ENCODE data around the gene MUC5AC. TPM values are rescaled to one million over a fixed set of nuclear protein-coding genes. Genes with fewer than 3 reads are reported as not detected.
"Not testable (repeated sequence)": the region's sequence is repeated elsewhere in the genome, so short reads cannot be mapped to it uniquely, and the experiment has no call there.

Gene MUC5AC
- total RNA-seq, 1 experiment from 2014 or later = not detected

GRCh38 chr11:1134848-1135445, 22.8 kb upstream of the MUC5AC start:
- DNase-seq (ENCODE audit: low read depth) = no peak
- in situ Hi-C loops (cut with HindIII; ENCODE audit: low pct_unique_long_range_greater_than_20kb, low sequenced_read_pairs) = no loop called here

DNA sequence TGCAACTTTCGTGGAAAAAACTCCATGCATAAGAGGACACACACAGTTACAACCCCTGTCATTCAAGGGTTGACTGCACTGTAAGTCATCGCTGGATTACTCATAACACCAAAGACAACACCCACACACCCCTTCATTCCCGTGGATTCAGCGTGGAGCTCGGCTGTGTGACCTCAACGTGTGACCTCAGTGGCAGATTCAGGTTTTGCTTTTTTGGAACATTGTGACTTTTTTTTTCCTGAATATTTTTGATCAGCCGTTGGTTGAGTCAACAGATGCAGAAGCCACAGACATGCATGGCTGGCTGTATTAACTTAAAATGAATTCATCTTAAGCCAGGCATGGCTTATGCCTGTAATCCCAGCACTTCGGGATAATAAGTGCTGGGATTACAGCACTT, 19.7 kb upstream of the MUC5AC start:
- in situ Hi-C loops (cut with HindIII; ENCODE audit: low pct_unique_long_range_greater_than_20kb, low sequenced_read_pairs) = no loop called here
- peak; percentile 76 for DNase-seq (ENCODE audit: low read depth)

GRCh38 chr11:1139441-1140083, 18.2 kb upstream of the MUC5AC start:
- no peak for DNase-seq (ENCODE audit: low read depth)
- in situ Hi-C loops (cut with HindIII; ENCODE audit: low pct_unique_long_range_greater_than_20kb, low sequenced_read_pairs) = no loop called here

DNA sequence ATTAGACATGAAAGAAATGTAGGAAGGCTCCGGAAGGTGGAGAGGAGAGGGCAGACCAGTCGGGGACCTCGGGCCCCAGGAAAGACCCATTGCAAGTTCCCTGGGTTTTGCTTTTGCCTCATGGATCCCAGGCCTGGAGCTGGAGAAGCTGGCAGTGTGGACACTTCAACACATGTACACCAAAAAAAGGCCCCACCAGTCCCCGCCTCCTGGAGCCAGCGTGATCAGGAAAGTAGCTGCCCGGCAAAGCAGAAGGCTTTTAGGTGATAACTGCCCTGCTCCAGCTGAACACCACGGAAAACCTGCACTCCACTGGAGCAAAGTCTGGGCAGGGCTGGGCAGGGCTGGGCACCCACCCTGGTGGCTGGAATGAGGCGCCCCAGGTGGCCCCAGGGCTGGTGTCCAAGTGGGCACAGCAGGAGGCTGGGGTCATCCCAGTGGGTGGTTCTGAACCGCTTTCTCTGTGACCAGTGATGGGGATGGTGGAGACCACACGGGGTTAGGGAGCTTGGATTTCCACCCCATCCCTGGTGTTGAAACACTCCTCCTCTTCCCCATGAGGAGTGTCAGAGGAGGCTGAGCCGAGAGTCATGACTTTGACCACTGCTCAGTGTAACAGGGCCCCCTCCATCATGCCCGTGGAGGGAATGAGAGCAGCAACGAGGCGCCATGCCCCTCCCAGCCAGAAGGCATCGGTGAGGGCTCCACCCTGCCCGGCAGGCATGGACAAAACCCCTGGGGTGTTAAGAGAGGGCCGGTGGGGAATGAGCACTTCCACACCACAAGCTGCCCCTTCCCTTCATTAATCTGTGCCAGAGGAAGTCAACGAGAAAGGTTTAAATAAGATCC, 16.9 kb upstream of the MUC5AC start:
- DNase-seq (ENCODE audit: low read depth) = no peak
- in situ Hi-C loops (cut with HindIII; ENCODE audit: low pct_unique_long_range_greater_than_20kb, low sequenced_read_pairs) = no loop called here

DNA sequence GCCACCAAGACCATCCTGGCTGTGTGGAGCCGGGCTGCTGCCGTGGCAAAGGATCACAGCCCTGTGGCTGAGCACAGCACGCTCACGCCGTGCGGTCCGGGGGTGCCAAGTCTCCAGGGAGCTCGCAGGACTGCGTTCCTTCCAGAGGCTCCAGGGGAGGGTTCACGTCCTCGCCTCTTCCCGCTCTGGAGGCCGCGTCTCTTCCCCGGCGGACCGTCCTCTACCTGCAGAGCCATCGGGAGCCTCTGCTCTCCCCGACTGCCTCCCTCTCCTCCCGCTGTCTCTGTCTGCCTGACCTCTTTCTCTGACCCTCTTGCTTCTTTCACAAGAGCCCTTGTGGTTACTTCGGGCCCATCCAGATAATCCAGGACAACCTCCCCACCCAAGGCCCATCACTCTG, 11.4 kb upstream of the MUC5AC start:
- no peak for DNase-seq (ENCODE audit: low read depth)
- in situ Hi-C loops (cut with HindIII; ENCODE audit: low pct_unique_long_range_greater_than_20kb, low sequenced_read_pairs) = no loop called here

DNA sequence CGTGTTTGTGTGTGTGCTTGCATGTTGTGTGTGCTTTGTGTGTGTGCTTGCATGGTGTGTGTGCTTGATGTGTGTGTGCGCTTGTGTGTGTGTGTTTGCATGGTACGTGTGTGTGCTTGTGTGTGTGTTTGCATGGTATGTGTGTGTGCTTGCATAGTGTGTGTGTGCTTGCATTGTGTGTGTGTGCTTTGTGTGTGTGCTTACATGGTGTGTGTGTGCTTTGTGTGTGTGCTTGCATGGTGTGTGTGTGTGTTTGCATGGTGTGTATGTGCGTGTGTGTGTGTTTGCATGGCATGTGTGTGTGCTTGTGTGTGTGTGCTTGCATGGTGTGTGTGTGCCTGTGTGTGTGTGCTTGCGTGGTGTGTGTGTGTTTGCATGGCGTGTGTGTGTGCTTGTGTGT, 10.0 kb upstream of the MUC5AC start:
- in situ Hi-C loops (cut with HindIII; ENCODE audit: low pct_unique_long_range_greater_than_20kb, low sequenced_read_pairs) = no loop called here
- no peak for DNase-seq (ENCODE audit: low read depth)

GRCh38 chr11:1148752-1149180, 9.0 kb upstream of the MUC5AC start:
- in situ Hi-C loops (cut with HindIII; ENCODE audit: low pct_unique_long_range_greater_than_20kb, low sequenced_read_pairs) = no loop called here
- DNase-seq (ENCODE audit: low read depth) = no peak

DNA sequence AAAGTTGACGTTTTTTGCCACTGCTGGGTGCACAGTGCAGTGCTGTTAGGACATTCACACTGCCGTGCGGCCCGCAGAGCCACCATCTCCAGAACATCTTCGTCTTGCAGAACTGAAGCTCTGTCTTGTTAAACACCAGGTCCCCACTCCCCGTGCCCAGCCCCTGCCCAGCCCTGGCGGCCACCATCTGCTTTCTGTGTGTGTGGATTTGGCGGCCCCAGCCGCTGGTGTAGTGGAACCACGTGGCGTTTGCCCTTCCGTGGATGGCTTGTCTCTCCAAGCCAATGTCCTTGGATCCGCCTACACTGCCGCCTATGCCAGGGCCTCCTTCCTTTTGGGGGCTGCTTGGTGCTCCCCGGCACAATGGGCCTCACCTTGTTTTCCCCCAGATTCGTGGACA, 8.2 kb upstream of the MUC5AC start:
- no peak for DNase-seq (ENCODE audit: low read depth)
- in situ Hi-C loops (cut with HindIII; ENCODE audit: low pct_unique_long_range_greater_than_20kb, low sequenced_read_pairs) = no loop called here

DNA sequence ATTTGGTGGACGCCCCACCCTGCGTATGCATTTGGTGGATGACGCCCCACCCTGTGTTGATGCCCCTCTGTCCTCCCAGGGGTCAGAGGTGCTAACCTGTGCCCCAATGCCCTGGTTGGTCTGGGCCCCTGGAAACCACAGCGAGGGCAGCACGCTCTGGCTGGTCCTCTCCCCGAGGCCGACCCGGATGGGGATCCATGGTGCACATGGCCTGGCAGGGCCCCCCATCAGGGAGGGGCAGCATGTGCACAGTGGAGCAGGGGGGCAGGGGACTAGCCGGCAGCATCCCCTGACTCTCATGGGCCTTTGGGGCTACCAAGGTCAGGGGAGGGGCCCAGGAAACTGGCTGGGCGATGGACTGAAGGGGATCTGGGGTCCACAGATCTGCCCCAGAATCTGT, 7.6 kb upstream of the MUC5AC start:
- in situ Hi-C loops (cut with HindIII; ENCODE audit: low pct_unique_long_range_greater_than_20kb, low sequenced_read_pairs) = no loop called here
- no peak for DNase-seq (ENCODE audit: low read depth)

- in situ Hi-C loops (cut with HindIII; ENCODE audit: low pct_unique_long_range_greater_than_20kb, low sequenced_read_pairs) = no loop called here
- peak; percentile 67 for DNase-seq (ENCODE audit: low read depth)
Measured at GRCh38 chr11:1150769-1151365, 6.9 kb upstream of the MUC5AC start.

DNA sequence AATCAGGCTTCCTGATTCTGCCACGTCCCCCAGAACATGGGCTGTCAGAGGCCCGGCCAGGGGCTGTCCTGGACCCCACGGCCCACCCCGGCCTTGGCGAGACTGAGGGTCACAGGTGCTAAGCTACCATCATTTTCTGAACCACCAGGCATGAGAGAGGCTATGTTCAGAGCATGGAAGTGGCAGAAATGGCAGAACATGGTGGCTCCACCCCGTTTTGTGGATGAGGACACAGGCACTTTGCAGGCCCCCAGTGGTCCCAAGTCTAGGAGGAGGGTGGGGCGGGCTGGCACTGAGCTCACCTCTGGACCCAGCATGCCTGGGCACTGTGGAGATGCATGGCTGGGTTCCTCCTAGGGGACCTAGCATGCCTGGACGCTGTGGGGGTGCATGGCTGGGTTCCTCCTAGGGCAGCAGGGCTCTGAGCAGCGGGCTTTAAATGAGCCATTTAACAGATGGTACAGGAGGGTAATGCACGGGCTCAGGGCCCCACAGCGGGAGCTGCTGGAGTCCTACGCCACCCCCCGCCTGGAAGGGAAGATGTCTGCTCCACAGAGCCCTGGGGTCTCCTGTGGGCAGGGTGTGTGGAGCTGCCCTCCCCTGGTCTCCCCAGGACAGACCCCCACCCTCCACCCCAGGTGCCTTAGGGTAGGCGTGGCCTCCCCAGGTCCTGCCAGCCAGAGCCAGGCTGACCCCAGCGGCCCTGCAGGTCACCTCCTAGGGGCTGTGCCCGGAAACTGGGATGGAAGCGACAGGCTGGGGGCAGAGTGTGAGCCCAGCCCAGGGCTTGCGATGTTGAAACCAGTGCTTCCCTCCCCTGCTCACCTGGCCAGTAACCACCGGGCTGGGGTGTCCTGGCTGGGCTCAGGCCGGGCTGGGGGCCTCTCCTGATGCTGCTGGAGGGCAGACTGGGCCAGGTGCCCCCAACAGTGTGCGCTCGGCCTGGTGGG, 6.1 kb upstream of the MUC5AC start:
- peak; percentile 56 for DNase-seq (ENCODE audit: low read depth)
- in situ Hi-C loops (cut with HindIII; ENCODE audit: low pct_unique_long_range_greater_than_20kb, low sequenced_read_pairs) = no loop called here

- in situ Hi-C loops (cut with HindIII; ENCODE audit: low pct_unique_long_range_greater_than_20kb, low sequenced_read_pairs) = no loop called here
- DNase-seq (ENCODE audit: low read depth) = peak; percentile 66
Measured at GRCh38 chr11:1152316-1153104, 5.2 kb upstream of the MUC5AC start.

GRCh38 chr11:1153105-1153950, 4.4 kb upstream of the MUC5AC start:
- peak; percentile 58 for DNase-seq (ENCODE audit: low read depth)
- in situ Hi-C loops (cut with HindIII; ENCODE audit: low pct_unique_long_range_greater_than_20kb, low sequenced_read_pairs) = no loop called here

GRCh38 chr11:1153951-1154493, 3.7 kb upstream of the MUC5AC start:
- DNase-seq (ENCODE audit: low read depth) = peak; percentile 95
- in situ Hi-C loops (cut with HindIII; ENCODE audit: low pct_unique_long_range_greater_than_20kb, low sequenced_read_pairs) = no loop called here

GRCh38 chr11:1154656-1155055, 3.1 kb upstream of the MUC5AC start:
- DNase-seq (ENCODE audit: low read depth); in situ Hi-C loops (cut with HindIII; ENCODE audit: low pct_unique_long_range_greater_than_20kb, low sequenced_read_pairs): not testable (repeated sequence)

GRCh38 chr11:1155274-1155693, 2.5 kb upstream of the MUC5AC start:
- in situ Hi-C loops (cut with HindIII; ENCODE audit: low pct_unique_long_range_greater_than_20kb, low sequenced_read_pairs) = no loop called here
- DNase-seq (ENCODE audit: low read depth) = no peak
